ENCODE data around the gene CEP55. TPM values are rescaled to one million over a fixed set of nuclear protein-coding genes. Genes with fewer than 3 reads are reported as not detected.

The CEP55 gene
- total and polyA plus RNA-seq, 11 donors, result 0.19 to 7.3 (median 0.73) TPM; not detected in 5

- Histone ChIP-seq H3K9me3 (no peaks in the 10 kb centered on the region), H3K27me3 (no peaks in the 10 kb centered on the region), H3K4me3 (no peak overlapping the region), H3K4me1 (no peaks in the 10 kb centered on the region), H3K27ac (no peak overlapping the region), H3K36me3 (no peaks in the 10 kb centered on the region)
- no peak for TF ChIP-seq CTCF (IDR thresholded peaks at IDR 0.05)
- intact Hi-C loops (cut with DNase I), result loop anchor here in 1 of 10 donors (10.0 kb wide), 1 partner anchor 306 kb away; no protein-coding TSS in a partner anchor
- ATAC-seq (no peak), DNase-seq (no peak)
- 72 to 94% (median 91%) methylated on average over 5 of the region's 5 CpGs for WGBS, 4 donors
These were observed 52.1 kb downstream of the CEP55 start for GRCh38 chr10:93548376-93549071.

GRCh38 chr10:93550606-93551005 lies 54.2 kb downstream of the CEP55 start:
- no peak overlapping the region for H3K4me3 ChIP-seq
- no peaks in the 10 kb centered on the region for H3K36me3 ChIP-seq
- H3K27ac ChIP-seq, result no peak overlapping the region
- TF ChIP-seq POLR2A (IDR thresholded peaks at IDR 0.05) (no peak), CTCF (IDR thresholded peaks at IDR 0.05) (no peak)
- intact Hi-C loops (cut with DNase I), result loop anchor here in 6 of 10 donors (5.0 to 10.0 kb wide), 5 partner anchors 124 to 267 kb away; no protein-coding TSS in a partner anchor
- peaks cover 0 to 7% (median 0%) of the 10 kb centered on the region in 12 donors for H3K4me1 ChIP-seq
- DNase-seq, result no peak
- no peaks in the 10 kb centered on the region for H3K27me3 ChIP-seq
- WGBS, 4 donors, result 83 to 91% (median 84%) methylated on average over 4 of the region's 4 CpGs
- H3K9me3 ChIP-seq, result no peaks in the 10 kb centered on the region
- ATAC-seq, result no peak

- Histone ChIP-seq H3K36me3 (no peaks in the 10 kb centered on the region), H3K27me3 (no peaks in the 10 kb centered on the region), H3K4me3 (no peak overlapping the region), H3K27ac (no peak overlapping the region), H3K4me1 (peaks cover 0 to 21% (median 0%) of the 10 kb centered on the region in 12 donors), H3K9me3 (no peaks in the 10 kb centered on the region)
- ATAC-seq (no peak), DNase-seq (no peak)
- 88 to 93% (median 91%) methylated on average over 3 of the region's 3 CpGs for WGBS, 4 donors
- intact Hi-C loops (cut with DNase I), result loop anchor here in 6 of 10 donors (5.0 to 10.0 kb wide), 5 partner anchors 122 to 265 kb away; no protein-coding TSS in a partner anchor
- TF ChIP-seq CTCF (IDR thresholded peaks at IDR 0.05) (no peak), POLR2A (IDR thresholded peaks at IDR 0.05) (no peak)
These were observed 56.4 kb downstream of the CEP55 start for GRCh38 chr10:93552780-93553179.

- Histone ChIP-seq H3K4me3 (no peak overlapping the region), H3K36me3 (no peaks in the 10 kb centered on the region), H3K27ac (no peak overlapping the region), H3K27me3 (no peaks in the 10 kb centered on the region), H3K4me1 (peaks cover 0 to 21% (median 0%) of the 10 kb centered on the region in 12 donors), H3K9me3 (no peaks in the 10 kb centered on the region)
- no peak for DNase-seq
- no peak for TF ChIP-seq CTCF (IDR thresholded peaks at IDR 0.05)
- TF ChIP-seq POLR2A (IDR thresholded peaks at IDR 0.05), result no peak
- 70 to 89% (median 82%) methylated on average over 8 of the region's 8 CpGs for WGBS, 4 donors
- intact Hi-C loops (cut with DNase I), result loop anchor here in 7 of 10 donors (2.0 to 10.0 kb wide), 6 partner anchors 121 to 264 kb away; no protein-coding TSS in a partner anchor
- ATAC-seq, result no peak
These were observed 57.3 kb downstream of the CEP55 start for GRCh38 chr10:93553482-93554315.
